Suprapubic skin (tissue), 4 donors: ENCODE measurements around the gene PTAR1.

Source experiments
- EP300 ChIP-seq: sonication (generic); formaldehyde crosslinking; IDR thresholded peaks from one replicate; pipeline ENCODE4 v1.6.1; 2017; ENCODE audit warnings: antibody characterized with exemption
- POLR2A ChIP-seq, 2 donors: fragments of 450-650 bp; IDR thresholded peaks; one replicate each; pipeline ENCODE4 v1.6.1; 2017; ENCODE audit warnings: antibody characterized with exemption in 2 of 2, mild to moderate bottlenecking in 2 of 2, moderate library complexity in 2 of 2
- POLR2AphosphoS5 ChIP-seq, 3 donors: sonication (generic); formaldehyde crosslinking; IDR thresholded peaks; one replicate each; pipeline ENCODE4 v1.6.1; 2017; ENCODE audit warnings: antibody characterized with exemption in 3 of 3
- TF ChIP-seq, protein P1 (sequence below), 2 donors: fragments of 200-600 bp in 1 of 2; fragments of 450-650 bp in 1 of 2; sonication (generic) in 1 of 2; IDR thresholded peaks; one replicate each; pipeline ENCODE4 v1.5.1; 2016 to 2019; ENCODE audit warnings: antibody characterized with exemption in 2 of 2, mild to moderate bottlenecking in 1 of 2, moderate library complexity in 1 of 2

DNA sequence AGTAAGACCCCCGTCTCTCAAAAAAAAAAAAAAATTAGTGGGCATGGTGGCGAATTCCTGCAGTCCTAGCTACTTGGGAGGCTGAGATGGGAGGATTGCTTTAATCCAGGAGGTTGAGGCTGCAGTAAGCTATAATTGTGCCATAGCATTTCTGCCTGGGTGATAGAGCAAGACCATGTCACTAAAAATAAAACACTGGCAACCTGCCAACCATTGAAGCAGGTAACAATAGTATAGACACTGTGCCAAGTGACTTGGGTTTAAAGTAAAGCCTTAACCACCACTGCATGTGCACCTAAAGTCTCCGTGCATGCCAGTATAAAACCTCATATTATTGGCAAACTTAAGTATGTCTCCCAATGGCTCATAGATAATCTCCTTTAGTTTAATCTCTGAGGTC, 84.2 kb downstream of the PTAR1 start:
- TF ChIP-seq, protein P1, sequence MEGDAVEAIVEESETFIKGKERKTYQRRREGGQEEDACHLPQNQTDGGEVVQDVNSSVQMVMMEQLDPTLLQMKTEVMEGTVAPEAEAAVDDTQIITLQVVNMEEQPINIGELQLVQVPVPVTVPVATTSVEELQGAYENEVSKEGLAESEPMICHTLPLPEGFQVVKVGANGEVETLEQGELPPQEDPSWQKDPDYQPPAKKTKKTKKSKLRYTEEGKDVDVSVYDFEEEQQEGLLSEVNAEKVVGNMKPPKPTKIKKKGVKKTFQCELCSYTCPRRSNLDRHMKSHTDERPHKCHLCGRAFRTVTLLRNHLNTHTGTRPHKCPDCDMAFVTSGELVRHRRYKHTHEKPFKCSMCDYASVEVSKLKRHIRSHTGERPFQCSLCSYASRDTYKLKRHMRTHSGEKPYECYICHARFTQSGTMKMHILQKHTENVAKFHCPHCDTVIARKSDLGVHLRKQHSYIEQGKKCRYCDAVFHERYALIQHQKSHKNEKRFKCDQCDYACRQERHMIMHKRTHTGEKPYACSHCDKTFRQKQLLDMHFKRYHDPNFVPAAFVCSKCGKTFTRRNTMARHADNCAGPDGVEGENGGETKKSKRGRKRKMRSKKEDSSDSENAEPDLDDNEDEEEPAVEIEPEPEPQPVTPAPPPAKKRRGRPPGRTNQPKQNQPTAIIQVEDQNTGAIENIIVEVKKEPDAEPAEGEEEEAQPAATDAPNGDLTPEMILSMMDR (IDR thresholded peaks at IDR 0.05): no peak
- TF ChIP-seq POLR2A (IDR thresholded peaks at IDR 0.05) (no peak), POLR2AphosphoS5 (IDR thresholded peaks at IDR 0.05) (no peak), EP300 (no peak)
